ENCODE data around the gene VRK2.

- no peak for TF ChIP-seq EZH2phosphoT487 (conservative IDR thresholded peaks at IDR 0.05; ENCODE audit: low read length)
- no peak for TF ChIP-seq CTCF (IDR thresholded peaks at IDR 0.05; ENCODE audit: insufficient read depth, low read length, poor library complexity, severe bottlenecking)
Observed at GRCh38 chr2:58109481-58109880, 62.9 kb downstream of the VRK2 start.

Measured in SU-DHL-6 (cell line).